SK-N-SH treated with all-trans-retinoic acid at 6 μM for 48 hours (cell line): ENCODE data around the gene SPRED3.

Experiments
- ATAC-seq: fragments of 200-7000 bp; cut with Tn5 transposase; 3 replicates; pipeline ENCODE4 v1.9.1; 2020; ENCODE audit warnings: mild to moderate bottlenecking, moderate library complexity
- ARNTL ChIP-seq: fragments of 450-650 bp; formaldehyde crosslinking; IDR thresholded peaks from 2 replicates; pipeline ENCODE4 v1.5.0; 2020; ENCODE audit warnings: low read depth, mild to moderate bottlenecking, moderate library complexity, borderline replicate concordance
- BACH2 ChIP-seq: fragments of 250-450 bp; sonication (Bioruptor Pico); IDR thresholded peaks from 2 replicates; pipeline ENCODE4 v1.9.0; 2021; ENCODE audit warnings: mild to moderate bottlenecking, borderline replicate concordance
- CSDC2 ChIP-seq: fragments of 250-450 bp; sonication (Bioruptor Pico); IDR thresholded peaks from 2 replicates; pipeline ENCODE4 v1.5.0; 2020; ENCODE audit warnings: mild to moderate bottlenecking, moderate library complexity
- ESRRG ChIP-seq: fragments of 250-450 bp; sonication (Bioruptor Pico); IDR thresholded peaks from 2 replicates; pipeline ENCODE4 v1.6.1; 2021; ENCODE audit warnings: mild to moderate bottlenecking
- ISL1 ChIP-seq: fragments of 250-450 bp; sonication (Bioruptor Pico); IDR thresholded peaks from 2 replicates; pipeline ENCODE4 v2.1.2; 2022; ENCODE audit warnings: mild to moderate bottlenecking, moderate library complexity
- OSR1 ChIP-seq: fragments of 250-450 bp; sonication (Bioruptor Pico); IDR thresholded peaks from 2 replicates; pipeline ENCODE4 v1.8.0; 2022; ENCODE audit warnings: moderate library complexity, mild to moderate bottlenecking, inconsistent platforms
- PPARA ChIP-seq: fragments of 250-450 bp; sonication (Bioruptor Pico); IDR thresholded peaks from 2 replicates; pipeline ENCODE4 v1.5.0; 2020; ENCODE audit warnings: mild to moderate bottlenecking, borderline replicate concordance
- SNAI2 ChIP-seq: fragments of 250-450 bp; sonication (Bioruptor Pico); IDR thresholded peaks from 2 replicates; pipeline ENCODE4 v1.5.0; 2020; ENCODE audit warnings: mild to moderate bottlenecking, moderate library complexity
- TCF4 ChIP-seq: fragments of 250-450 bp; sonication (Bioruptor Pico); IDR thresholded peaks from 2 replicates; pipeline ENCODE4 v1.8.0; 2021; ENCODE audit warnings: mild to moderate bottlenecking, moderate library complexity, borderline replicate concordance
- TOX ChIP-seq: fragments of 250-450 bp; sonication (Bioruptor Pico); IDR thresholded peaks from 2 replicates; pipeline ENCODE4 v1.8.0; 2021; ENCODE audit warnings: mild to moderate bottlenecking, moderate library complexity, borderline replicate concordance
- ZC3H10 ChIP-seq: fragments of 250-450 bp; sonication (Bioruptor Pico); IDR thresholded peaks from 2 replicates; pipeline ENCODE4 v1.5.1; 2021; ENCODE audit warnings: mild to moderate bottlenecking, moderate library complexity
- ZFP3 ChIP-seq: fragments of 250-450 bp; sonication (Bioruptor Pico); IDR thresholded peaks from 2 replicates; pipeline ENCODE4 v1.5.0; 2020; ENCODE audit warnings: mild to moderate bottlenecking, moderate library complexity
- ZFP30 ChIP-seq: fragments of 450-650 bp; formaldehyde crosslinking; IDR thresholded peaks from 2 replicates; pipeline ENCODE4 v1.5.0; 2022; ENCODE audit warnings: mild to moderate bottlenecking, moderate library complexity
- ZNF565 ChIP-seq: fragments of 450-650 bp; formaldehyde crosslinking; conservative IDR thresholded peaks from 2 replicates; pipeline ENCODE4 v1.5.0; 2020; ENCODE audit warnings: low read depth, mild to moderate bottlenecking, moderate library complexity
- ZNF70 ChIP-seq: fragments of 450-650 bp; formaldehyde crosslinking; IDR thresholded peaks from 2 replicates; pipeline ENCODE4 v1.5.0; 2020; ENCODE audit warnings: mild to moderate bottlenecking, moderate library complexity
- ZNF8 ChIP-seq: fragments of 450-650 bp; formaldehyde crosslinking; IDR thresholded peaks from 2 replicates; pipeline ENCODE4 v1.5.0; 2020; ENCODE audit warnings: mild to moderate bottlenecking, moderate library complexity
- TF ChIP-seq, protein P1 (sequence below): fragments of 250-450 bp; sonication (Bioruptor Pico); IDR thresholded peaks from 2 replicates; pipeline ENCODE4 v1.5.1; 2021; ENCODE audit warnings: mild to moderate bottlenecking, moderate library complexity
- TF ChIP-seq, protein P2 (sequence below): fragments of 250-450 bp; sonication (Bioruptor Pico); IDR thresholded peaks from 2 replicates; pipeline ENCODE4 v1.5.0; 2020; ENCODE audit warnings: mild to moderate bottlenecking, moderate library complexity
- TF ChIP-seq, protein P3 (sequence below): fragments of 250-450 bp; sonication (Bioruptor Pico); IDR thresholded peaks from 2 replicates; pipeline ENCODE4 v1.8.0; 2020; ENCODE audit warnings: mild to moderate bottlenecking, moderate library complexity, borderline replicate concordance
- TF ChIP-seq, protein P4 (sequence below): fragments of 250-450 bp; sonication (Bioruptor Pico); IDR thresholded peaks from 2 replicates; pipeline ENCODE4 v1.5.1; 2020; ENCODE audit warnings: low read depth, mild to moderate bottlenecking, moderate library complexity
- TF ChIP-seq, protein P5 (sequence below): fragments of 250-450 bp; sonication (Bioruptor Pico); IDR thresholded peaks from 2 replicates; pipeline ENCODE4 v1.8.0; 2021; ENCODE audit warnings: low read depth, mild to moderate bottlenecking, moderate library complexity, borderline replicate concordance

Gene SPRED3

DNA sequence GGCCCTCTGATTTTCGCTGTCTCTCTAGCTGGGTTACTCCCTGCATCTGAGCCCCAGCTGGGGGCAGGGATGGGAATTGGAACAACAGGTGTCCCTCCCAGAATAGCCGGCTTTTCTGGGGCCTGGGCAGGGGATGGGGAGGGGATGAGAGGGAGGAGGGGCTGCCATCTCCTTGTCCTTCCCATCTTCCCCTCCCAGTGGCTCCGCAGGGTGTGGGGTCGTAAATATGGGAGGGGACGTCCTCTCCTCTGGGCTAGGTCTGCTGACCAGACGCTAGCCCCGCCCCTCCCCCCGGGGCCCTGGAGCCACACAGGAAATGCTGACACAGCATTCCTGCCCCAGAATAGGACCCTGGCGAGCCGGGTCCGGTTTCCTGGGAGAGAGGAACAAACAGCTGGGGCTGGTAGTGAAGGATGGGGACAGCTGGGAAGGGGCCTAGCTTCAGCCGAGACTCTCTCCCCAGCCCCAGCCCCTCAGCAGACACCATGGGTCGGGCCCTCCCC lies 46.1 kb downstream of the SPRED3 start (continued):
- TF ChIP-seq, protein P1, sequence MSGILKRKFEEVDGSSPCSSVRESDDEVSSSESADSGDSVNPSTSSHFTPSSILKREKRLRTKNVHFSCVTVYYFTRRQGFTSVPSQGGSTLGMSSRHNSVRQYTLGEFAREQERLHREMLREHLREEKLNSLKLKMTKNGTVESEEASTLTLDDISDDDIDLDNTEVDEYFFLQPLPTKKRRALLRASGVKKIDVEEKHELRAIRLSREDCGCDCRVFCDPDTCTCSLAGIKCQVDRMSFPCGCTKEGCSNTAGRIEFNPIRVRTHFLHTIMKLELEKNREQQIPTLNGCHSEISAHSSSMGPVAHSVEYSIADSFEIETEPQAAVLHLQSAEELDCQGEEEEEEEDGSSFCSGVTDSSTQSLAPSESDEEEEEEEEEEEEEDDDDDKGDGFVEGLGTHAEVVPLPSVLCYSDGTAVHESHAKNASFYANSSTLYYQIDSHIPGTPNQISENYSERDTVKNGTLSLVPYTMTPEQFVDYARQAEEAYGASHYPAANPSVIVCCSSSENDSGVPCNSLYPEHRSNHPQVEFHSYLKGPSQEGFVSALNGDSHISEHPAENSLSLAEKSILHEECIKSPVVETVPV (CRISPR knock-in tag), result no peak
- TF ChIP-seq ZFP30 (CRISPR knock-in tag), result no peak
- TF ChIP-seq, protein P2, sequence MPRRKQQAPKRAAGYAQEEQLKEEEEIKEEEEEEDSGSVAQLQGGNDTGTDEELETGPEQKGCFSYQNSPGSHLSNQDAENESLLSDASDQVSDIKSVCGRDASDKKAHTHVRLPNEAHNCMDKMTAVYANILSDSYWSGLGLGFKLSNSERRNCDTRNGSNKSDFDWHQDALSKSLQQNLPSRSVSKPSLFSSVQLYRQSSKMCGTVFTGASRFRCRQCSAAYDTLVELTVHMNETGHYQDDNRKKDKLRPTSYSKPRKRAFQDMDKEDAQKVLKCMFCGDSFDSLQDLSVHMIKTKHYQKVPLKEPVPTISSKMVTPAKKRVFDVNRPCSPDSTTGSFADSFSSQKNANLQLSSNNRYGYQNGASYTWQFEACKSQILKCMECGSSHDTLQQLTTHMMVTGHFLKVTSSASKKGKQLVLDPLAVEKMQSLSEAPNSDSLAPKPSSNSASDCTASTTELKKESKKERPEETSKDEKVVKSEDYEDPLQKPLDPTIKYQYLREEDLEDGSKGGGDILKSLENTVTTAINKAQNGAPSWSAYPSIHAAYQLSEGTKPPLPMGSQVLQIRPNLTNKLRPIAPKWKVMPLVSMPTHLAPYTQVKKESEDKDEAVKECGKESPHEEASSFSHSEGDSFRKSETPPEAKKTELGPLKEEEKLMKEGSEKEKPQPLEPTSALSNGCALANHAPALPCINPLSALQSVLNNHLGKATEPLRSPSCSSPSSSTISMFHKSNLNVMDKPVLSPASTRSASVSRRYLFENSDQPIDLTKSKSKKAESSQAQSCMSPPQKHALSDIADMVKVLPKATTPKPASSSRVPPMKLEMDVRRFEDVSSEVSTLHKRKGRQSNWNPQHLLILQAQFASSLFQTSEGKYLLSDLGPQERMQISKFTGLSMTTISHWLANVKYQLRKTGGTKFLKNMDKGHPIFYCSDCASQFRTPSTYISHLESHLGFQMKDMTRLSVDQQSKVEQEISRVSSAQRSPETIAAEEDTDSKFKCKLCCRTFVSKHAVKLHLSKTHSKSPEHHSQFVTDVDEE (CRISPR knock-in tag), result no peak
- TF ChIP-seq BACH2, result no peak
- TF ChIP-seq ESRRG (CRISPR knock-in tag), result no peak
- TF ChIP-seq CSDC2 (CRISPR knock-in tag), result no peak
- no peak for TF ChIP-seq ARNTL
- no peak for TF ChIP-seq SNAI2
- TF ChIP-seq OSR1 (CRISPR knock-in tag), result no peak
- TF ChIP-seq ZNF70 (CRISPR knock-in tag), result no peak
- no peak for TF ChIP-seq ZFP3
- TF ChIP-seq ZNF565 (CRISPR knock-in tag), result no peak

DNA sequence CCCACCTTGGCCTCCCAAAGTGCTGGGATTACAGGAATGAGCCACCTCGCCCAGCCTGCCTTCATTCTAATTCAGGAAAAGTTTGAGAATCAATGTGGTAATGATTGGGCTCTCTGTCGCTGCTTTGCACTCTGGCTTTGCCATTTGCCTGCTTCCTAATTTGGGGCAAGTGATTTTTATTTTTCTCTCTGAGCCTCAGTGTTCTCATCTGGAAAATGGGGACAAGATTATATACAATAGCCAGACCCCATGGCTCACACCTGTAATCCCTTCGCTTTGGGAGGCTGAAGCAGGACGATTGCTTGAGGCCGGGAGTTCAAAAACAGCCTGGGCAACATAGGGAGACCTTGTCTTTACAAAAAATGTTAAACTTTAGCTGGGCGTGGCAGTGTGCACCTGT lies 48.8 kb downstream of the SPRED3 start:
- no peak for ATAC-seq
- no peak for TF ChIP-seq SNAI2
- TF ChIP-seq, protein P3, sequence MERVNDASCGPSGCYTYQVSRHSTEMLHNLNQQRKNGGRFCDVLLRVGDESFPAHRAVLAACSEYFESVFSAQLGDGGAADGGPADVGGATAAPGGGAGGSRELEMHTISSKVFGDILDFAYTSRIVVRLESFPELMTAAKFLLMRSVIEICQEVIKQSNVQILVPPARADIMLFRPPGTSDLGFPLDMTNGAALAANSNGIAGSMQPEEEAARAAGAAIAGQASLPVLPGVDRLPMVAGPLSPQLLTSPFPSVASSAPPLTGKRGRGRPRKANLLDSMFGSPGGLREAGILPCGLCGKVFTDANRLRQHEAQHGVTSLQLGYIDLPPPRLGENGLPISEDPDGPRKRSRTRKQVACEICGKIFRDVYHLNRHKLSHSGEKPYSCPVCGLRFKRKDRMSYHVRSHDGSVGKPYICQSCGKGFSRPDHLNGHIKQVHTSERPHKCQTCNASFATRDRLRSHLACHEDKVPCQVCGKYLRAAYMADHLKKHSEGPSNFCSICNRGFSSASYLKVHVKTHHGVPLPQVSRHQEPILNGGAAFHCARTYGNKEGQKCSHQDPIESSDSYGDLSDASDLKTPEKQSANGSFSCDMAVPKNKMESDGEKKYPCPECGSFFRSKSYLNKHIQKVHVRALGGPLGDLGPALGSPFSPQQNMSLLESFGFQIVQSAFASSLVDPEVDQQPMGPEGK (CRISPR knock-in tag), result no peak

DNA sequence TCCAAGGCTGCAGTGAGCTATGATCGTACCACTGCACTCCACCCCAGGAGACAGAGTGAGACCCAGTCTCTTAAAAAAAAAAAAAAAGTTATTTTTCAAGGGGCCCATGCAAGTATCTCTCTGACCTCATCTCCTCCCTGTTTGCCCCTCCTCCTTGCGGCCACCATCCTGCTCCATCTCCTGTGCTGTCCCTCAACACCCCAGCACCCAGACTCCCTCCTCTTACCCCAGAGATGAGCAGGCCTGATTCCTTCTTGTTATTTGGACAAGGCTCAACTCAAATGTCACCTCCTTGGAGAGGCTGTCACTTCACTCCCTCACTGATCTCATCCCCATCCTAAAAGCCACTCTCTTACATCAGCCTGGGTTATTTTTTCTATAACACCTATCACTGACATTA lies 49.4 kb downstream of the SPRED3 start:
- TF ChIP-seq OSR1 (CRISPR knock-in tag) (no peak), ZC3H10 (CRISPR knock-in tag) (no peak), ZNF70 (CRISPR knock-in tag) (no peak), ESRRG (CRISPR knock-in tag) (no peak), TCF4 (CRISPR knock-in tag) (no peak), ZNF565 (CRISPR knock-in tag) (no peak), ISL1 (CRISPR knock-in tag) (no peak), TOX (CRISPR knock-in tag) (no peak), ZNF8 (CRISPR knock-in tag) (no peak), ARNTL (no peak), ZFP3 (no peak), BACH2 (no peak), SNAI2 (no peak), PPARA (no peak)
- TF ChIP-seq, protein P4, sequence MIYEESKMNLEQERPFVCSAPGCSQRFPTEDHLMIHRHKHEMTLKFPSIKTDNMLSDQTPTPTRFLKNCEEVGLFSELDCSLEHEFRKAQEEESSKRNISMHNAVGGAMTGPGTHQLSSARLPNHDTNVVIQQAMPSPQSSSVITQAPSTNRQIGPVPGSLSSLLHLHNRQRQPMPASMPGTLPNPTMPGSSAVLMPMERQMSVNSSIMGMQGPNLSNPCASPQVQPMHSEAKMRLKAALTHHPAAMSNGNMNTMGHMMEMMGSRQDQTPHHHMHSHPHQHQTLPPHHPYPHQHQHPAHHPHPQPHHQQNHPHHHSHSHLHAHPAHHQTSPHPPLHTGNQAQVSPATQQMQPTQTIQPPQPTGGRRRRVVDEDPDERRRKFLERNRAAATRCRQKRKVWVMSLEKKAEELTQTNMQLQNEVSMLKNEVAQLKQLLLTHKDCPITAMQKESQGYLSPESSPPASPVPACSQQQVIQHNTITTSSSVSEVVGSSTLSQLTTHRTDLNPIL (CRISPR knock-in tag), result no peak
- TF ChIP-seq, protein P3 (CRISPR knock-in tag), result no peak
- TF ChIP-seq, protein P1 (CRISPR knock-in tag), result no peak
- TF ChIP-seq, protein P5, sequence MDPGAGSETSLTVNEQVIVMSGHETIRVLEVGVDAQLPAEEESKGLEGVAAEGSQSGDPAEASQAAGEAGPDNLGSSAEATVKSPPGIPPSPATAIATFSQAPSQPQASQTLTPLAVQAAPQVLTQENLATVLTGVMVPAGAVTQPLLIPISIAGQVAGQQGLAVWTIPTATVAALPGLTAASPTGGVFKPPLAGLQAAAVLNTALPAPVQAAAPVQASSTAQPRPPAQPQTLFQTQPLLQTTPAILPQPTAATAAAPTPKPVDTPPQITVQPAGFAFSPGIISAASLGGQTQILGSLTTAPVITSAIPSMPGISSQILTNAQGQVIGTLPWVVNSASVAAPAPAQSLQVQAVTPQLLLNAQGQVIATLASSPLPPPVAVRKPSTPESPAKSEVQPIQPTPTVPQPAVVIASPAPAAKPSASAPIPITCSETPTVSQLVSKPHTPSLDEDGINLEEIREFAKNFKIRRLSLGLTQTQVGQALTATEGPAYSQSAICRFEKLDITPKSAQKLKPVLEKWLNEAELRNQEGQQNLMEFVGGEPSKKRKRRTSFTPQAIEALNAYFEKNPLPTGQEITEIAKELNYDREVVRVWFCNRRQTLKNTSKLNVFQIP (CRISPR knock-in tag), result no peak
- TF ChIP-seq, protein P2 (CRISPR knock-in tag), result no peak
- ATAC-seq, result no peak
